GM20000 (cell line): ENCODE data around the gene ZFYVE27.

Source experiments
- DNase-seq: peaks from one replicate; pipeline ENCODE4 v3.0.0; 2012; ENCODE audit warnings: low spot score
- CTCF ChIP-seq: IDR thresholded peaks from 2 replicates; pipeline ENCODE4 v1.5.1; 2012; ENCODE audit warnings: mild to moderate bottlenecking, control low read depth; ENCODE audit errors: extremely low read depth, missing control alignments

The ZFYVE27 gene

GRCh38 chr10:97789770-97790397, 53.0 kb downstream of the ZFYVE27 start:
- TF ChIP-seq CTCF = no peak

GRCh38 chr10:97791824-97792721, 55.1 kb downstream of the ZFYVE27 start:
- DNase-seq = peak; percentile 79
- TF ChIP-seq CTCF = peak; percentile 74

More at GRCh38 chr10:97789770-97790397, 53.0 kb downstream of the ZFYVE27 start:
- DNase-seq = no peak

- TF ChIP-seq CTCF = no peak
- DNase-seq = no peak
Observed at GRCh38 chr10:97795886-97796285, 59.0 kb downstream of the ZFYVE27 start.

- DNase-seq = no peak
- TF ChIP-seq CTCF = no peak
Observed at GRCh38 chr10:97796651-97797050, 59.7 kb downstream of the ZFYVE27 start.

- no peak for DNase-seq
- TF ChIP-seq CTCF = no peak
Observed at GRCh38 chr10:97798958-97799610, 62.2 kb downstream of the ZFYVE27 start.

- TF ChIP-seq CTCF = no peak
- no peak for DNase-seq
Observed at GRCh38 chr10:97800474-97800873, 63.5 kb downstream of the ZFYVE27 start.

- DNase-seq = no peak
- no peak for TF ChIP-seq CTCF
Observed at GRCh38 chr10:97801422-97801821, 64.5 kb downstream of the ZFYVE27 start.
